Transverse colon (tissue), 4 donors: Measurements from ENCODE around the gene ZNF550. TPM values are rescaled to one million over a fixed set of nuclear protein-coding genes. Genes with fewer than 3 reads are reported as not detected.
A peak's percentile ranks its signal among the peaks of the same experiment; 100 is the strongest.
"Not testable (repeated sequence)": the region's sequence is repeated elsewhere in the genome, so short reads cannot be mapped to it uniquely, and the experiment has no call there.

Experiments used
- DNase-seq: peaks from one replicate; pipeline ENCODE4 v3.0.0-alpha.2; 2019
- H3K27ac ChIP-seq, 4 donors: fragments of 200-600 bp; sonication (generic); 2 replicates each; pipeline ENCODE4 v1.5.1; 2016 to 2018; ENCODE audit warnings: inconsistent platforms in 4 of 4
- H3K27me3 ChIP-seq: fragments of 200-600 bp; sonication (generic); 2 replicates; pipeline ENCODE4 v1.5.1; 2017; ENCODE audit warnings: inconsistent platforms
- H3K36me3 ChIP-seq, 4 donors: fragments of 200-600 bp; sonication (generic); 2 replicates each; pipeline ENCODE4 v1.5.1; 2017 to 2019; ENCODE audit warnings: inconsistent platforms in 4 of 4
- H3K4me1 ChIP-seq, 4 donors: fragments of 200-600 bp; sonication (generic); 2 replicates each; pipeline ENCODE4 v1.5.1; 2017 to 2020; ENCODE audit warnings: inconsistent platforms in 4 of 4
- H3K4me3 ChIP-seq, 4 donors: fragments of 200-600 bp; sonication (generic); 1 replicate in 1 of 4; 2 replicates in 3 of 4; pipeline versions ENCODE4 v1.5.1 to v1.6.1; 2017 to 2019; ENCODE audit warnings: inconsistent platforms in 4 of 4
- H3K9me3 ChIP-seq, 2 donors: fragments of 200-600 bp; sonication (generic); 2 replicates each; pipeline ENCODE4 v1.5.1; 2017 to 2019; ENCODE audit warnings: inconsistent platforms in 2 of 2
- CTCF ChIP-seq, 5 experiments: fragments of 200-600 bp in 3 of 5; fragments of 450-650 bp in 2 of 5; sonication (generic) in 3 of 5; IDR thresholded peaks; 1 replicate in 2 of 5; 2 replicates in 3 of 5; pipeline ENCODE4 v1.5.1; 2016 to 2017; ENCODE audit warnings: antibody characterized with exemption in 5 of 5, inconsistent platforms in 3 of 5, mild to moderate bottlenecking in 2 of 5, moderate library complexity in 1 of 5
- EP300 ChIP-seq: sonication (generic); formaldehyde crosslinking; IDR thresholded peaks from one replicate; pipeline ENCODE4 v1.6.1; 2017; ENCODE audit warnings: antibody characterized with exemption, low read depth
- POLR2A ChIP-seq: fragments of 450-650 bp; IDR thresholded peaks from one replicate; pipeline ENCODE4 v1.6.1; 2016; ENCODE audit warnings: antibody characterized with exemption, mild to moderate bottlenecking, moderate library complexity
- POLR2AphosphoS5 ChIP-seq, 3 donors: sonication (generic); formaldehyde crosslinking; IDR thresholded peaks; one replicate each; pipeline ENCODE4 v1.6.1; 2016; ENCODE audit warnings: antibody characterized with exemption in 3 of 3
- WGBS, 2 donors: methylation state at CpG; one replicate each; pipeline ENCODE4 v1.1.5; 2018; ENCODE audit warnings: low coverage in 1 of 2; 5-methylcytosine and 5-hydroxymethylcytosine counted together
- in situ Hi-C, 4 donors: fragments of 200-750 bp; cut with MboI; loops; one replicate each; pipeline versions ENCODE4 v1.15.0 to v1.15.1; 2017; ENCODE audit warnings: low sequenced_read_pairs in 3 of 4, low pct_ligation_motif_present in 1 of 4, low pct_unique_long_range_greater_than_20kb in 1 of 4
- intact Hi-C: fragments of 100-400 bp; cut with DNase I; formaldehyde crosslinking; loops from one replicate; pipeline ENCODE4 v1.15.1; 2023; ENCODE audit warnings: low total_unique reads
- total RNA-seq, 4 donors: library from RNA; depleted of rRNA; stranded (reverse); fragments of >200 nt; gene quantifications; one replicate each; pipeline ENCODE4 v1.1.0, GENCODE V29; 2016

ZNF550 gene
- total RNA-seq, 4 donors from 2014 or later, result 3.4 to 41.1 (median 5.5) TPM

GRCh38 chr19:57515255-57515654, 44.4 kb downstream of the ZNF550 start:
- Histone ChIP-seq H3K4me3 (no peak overlapping the region), H3K27me3 (no peaks in the 10 kb centered on the region), H3K9me3 (peaks cover 38 to 44% of the 10 kb centered on the region in 2 donors), H3K36me3 (peaks cover 0 to 21% (median 4%) of the 10 kb centered on the region in 4 donors), H3K4me1 (no peaks in the 10 kb centered on the region), H3K27ac (no peak overlapping the region)
- 86 to 94% methylated on average over 2 to 5 of the region's 5 CpGs for WGBS, 2 donors
- intact Hi-C loops (no loop called here), in situ Hi-C loops (no loop called here)
- TF ChIP-seq EP300 (no peak), CTCF (IDR thresholded peaks at IDR 0.05) (no peak), POLR2A (no peak), POLR2AphosphoS5 (IDR thresholded peaks at IDR 0.05) (no peak)
- no peak for DNase-seq

- peaks cover 54 to 56% of the 10 kb centered on the region in 2 donors for H3K9me3 ChIP-seq
- H3K27ac ChIP-seq, result no peak overlapping the region
- intact Hi-C loops, result no loop called here
- DNase-seq, result no peak
- no peaks in the 10 kb centered on the region for H3K27me3 ChIP-seq
- WGBS, 2 donors, result 91 to 100% methylated on average over 2 to 6 of the region's 6 CpGs
- no peaks in the 10 kb centered on the region for H3K4me1 ChIP-seq
- TF ChIP-seq CTCF (IDR thresholded peaks at IDR 0.05), result no peak
- no peak for TF ChIP-seq POLR2AphosphoS5 (IDR thresholded peaks at IDR 0.05)
- no peak for TF ChIP-seq EP300
- TF ChIP-seq POLR2A, result no peak
- no peak overlapping the region for H3K4me3 ChIP-seq
- in situ Hi-C loops, result no loop called here
- peaks cover 0 to 31% (median 4%) of the 10 kb centered on the region in 4 donors for H3K36me3 ChIP-seq
These were observed 46.8 kb downstream of the ZNF550 start for GRCh38 chr19:57512845-57513244.

GRCh38 chr19:57511484-57511883, 48.2 kb downstream of the ZNF550 start:
- H3K4me1 ChIP-seq, result no peaks in the 10 kb centered on the region
- H3K27ac ChIP-seq, result no peak overlapping the region
- TF ChIP-seq POLR2A, result no peak
- TF ChIP-seq CTCF (IDR thresholded peaks at IDR 0.05), result no peak
- no peak for TF ChIP-seq EP300
- TF ChIP-seq POLR2AphosphoS5 (IDR thresholded peaks at IDR 0.05), result no peak
- peaks cover 0 to 45% (median 9%) of the 10 kb centered on the region in 4 donors for H3K36me3 ChIP-seq
- no peak for DNase-seq
- no peak overlapping the region for H3K4me3 ChIP-seq
- H3K27me3 ChIP-seq, result no peaks in the 10 kb centered on the region
- intact Hi-C loops, result no loop called here
- in situ Hi-C loops, result no loop called here
- peaks cover 54 to 61% of the 10 kb centered on the region in 2 donors for H3K9me3 ChIP-seq

- peaks cover 0 to 61% (median 19%) of the 10 kb centered on the region in 4 donors for H3K36me3 ChIP-seq
These were observed 53.5 kb downstream of the ZNF550 start for GRCh38 chr19:57506163-57506562.

GRCh38 chr19:57500400-57500799, 59.3 kb downstream of the ZNF550 start:
- DNase-seq, H3K27me3 ChIP-seq, H3K27ac ChIP-seq, intact Hi-C loops, in situ Hi-C loops, H3K4me1 ChIP-seq: not testable (repeated sequence)
- Histone ChIP-seq H3K36me3 (peaks cover 0 to 26% (median 6%) of the 10 kb centered on the region in 4 donors), H3K4me3 (peak overlapping the region in 2 of 4 donors; percentile 38 to 88), H3K9me3 (peaks cover 16 to 29% of the 10 kb centered on the region in 2 donors)
- WGBS, 2 donors, result 13 to 24% methylated on average over 1 to 2 of the region's 4 CpGs

More at GRCh38 chr19:57506163-57506562, 53.5 kb downstream of the ZNF550 start:
- Histone ChIP-seq H3K27ac (no peak overlapping the region), H3K4me3 (no peak overlapping the region), H3K9me3 (peaks cover 34 to 50% of the 10 kb centered on the region in 2 donors), H3K4me1 (peaks cover 0 to under 1% (median 0%) of the 10 kb centered on the region in 4 donors), H3K27me3 (no peaks in the 10 kb centered on the region)
- in situ Hi-C loops, result no loop called here
- no peak for TF ChIP-seq EP300
- TF ChIP-seq POLR2AphosphoS5 (IDR thresholded peaks at IDR 0.05), result no peak
- TF ChIP-seq CTCF (IDR thresholded peaks at IDR 0.05), result no peak
- TF ChIP-seq POLR2A, result no peak
- no peak for DNase-seq
- 62% methylated on average over 4 of the region's 4 CpGs; no CpG with 5 or more reads in 1 of the 2 donors for whole genome bisulfite sequencing, 2 donors
- intact Hi-C loops, result no loop called here
